A549 treated with AZD9567 at 1 μM for 4 hours (cell line): ENCODE data around the gene OR6P1. TPM values are rescaled to one million over a fixed set of nuclear protein-coding genes. Genes with fewer than 3 reads are reported as not detected.

Experiments used
- total RNA-seq: library from RNA; stranded (reverse); fragments of 200-300 nt; extraction: Qiagen RNA extraction; gene quantifications from 5 replicates; pipeline ENCODE4 v1.2.3, GENCODE V29; 2022; ENCODE audit not compliant: insufficient read depth

The OR6P1 gene, protein sequence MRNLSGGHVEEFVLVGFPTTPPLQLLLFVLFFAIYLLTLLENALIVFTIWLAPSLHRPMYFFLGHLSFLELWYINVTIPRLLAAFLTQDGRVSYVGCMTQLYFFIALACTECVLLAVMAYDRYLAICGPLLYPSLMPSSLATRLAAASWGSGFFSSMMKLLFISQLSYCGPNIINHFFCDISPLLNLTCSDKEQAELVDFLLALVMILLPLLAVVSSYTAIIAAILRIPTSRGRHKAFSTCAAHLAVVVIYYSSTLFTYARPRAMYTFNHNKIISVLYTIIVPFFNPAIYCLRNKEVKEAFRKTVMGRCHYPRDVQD
- total RNA-seq = not detected in 5 replicates

DNA sequence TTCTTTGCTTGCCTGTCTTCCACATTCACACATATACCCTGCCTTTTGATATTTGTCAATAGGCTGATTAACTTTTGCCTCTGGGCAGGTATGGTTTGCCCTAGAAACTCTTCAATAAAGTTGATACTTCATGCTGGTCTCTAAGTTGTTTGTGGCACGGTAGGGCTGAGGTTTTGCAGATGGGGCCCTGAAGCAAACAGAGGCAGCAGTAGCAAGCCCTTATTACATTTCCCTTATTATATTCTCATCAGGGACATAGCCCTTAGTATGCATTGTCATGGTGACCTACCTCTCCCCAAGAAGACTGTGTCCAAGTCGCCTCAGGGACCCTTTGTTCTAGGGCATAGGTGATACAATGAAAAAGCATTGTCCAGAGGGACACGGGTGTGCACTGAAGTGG, at the start of gene OR6P1:
OR6P1 (minus strand) TSS at position 101 of the 400 bp plus-strand sequence. CDS start 6,976 bp downstream, outside the sequence.

DNA sequence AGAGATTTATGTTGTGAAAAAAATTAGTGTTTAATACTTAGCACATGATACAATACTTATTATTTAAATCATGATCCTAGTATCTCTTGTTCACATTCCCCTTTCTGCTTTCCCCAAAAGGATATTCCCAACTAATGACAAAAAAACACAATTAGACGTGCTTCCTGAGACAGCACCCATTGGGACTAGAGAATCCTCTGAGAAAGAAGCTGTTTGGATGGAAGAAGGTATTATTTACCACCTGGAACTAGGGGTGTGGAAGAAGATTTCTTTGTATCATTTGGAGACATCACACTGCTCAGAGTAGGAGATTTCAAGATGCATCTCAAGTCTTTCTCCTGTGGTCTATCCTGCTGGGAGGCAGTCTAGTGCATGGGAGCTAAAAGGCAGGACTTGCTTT, 34.6 kb upstream of the OR6P1 start, which contains the start of gene OR10Z1:
OR10Z1 (plus strand) TSS at position 301 of the 400 bp plus-strand sequence. CDS start 1,171 bp downstream, outside the sequence.

DNA sequence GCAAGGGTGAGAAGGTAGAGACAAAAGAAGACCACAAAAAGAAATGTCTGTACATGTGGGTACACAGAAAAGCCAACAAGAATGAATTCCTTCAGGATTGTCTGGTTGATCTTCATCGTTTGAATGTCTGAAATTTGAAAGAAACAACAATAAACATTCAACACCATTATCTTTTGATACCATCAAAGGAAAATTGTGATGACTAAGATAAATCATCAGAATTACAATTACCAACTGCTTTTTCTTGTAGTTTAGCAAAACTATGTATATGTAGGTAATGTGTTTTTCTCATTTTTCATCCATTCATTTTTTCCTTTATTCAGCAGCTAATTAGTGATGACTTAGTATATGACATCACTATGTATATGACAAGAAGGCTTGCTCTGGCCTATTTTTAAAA, 9.4 kb upstream of the OR6P1 start, which contains the start of gene OR10X1:
OR10X1 (minus strand) TSS at position 167 of the 400 bp plus-strand sequence; CDS start at position 167, 0 bp downstream.

DNA sequence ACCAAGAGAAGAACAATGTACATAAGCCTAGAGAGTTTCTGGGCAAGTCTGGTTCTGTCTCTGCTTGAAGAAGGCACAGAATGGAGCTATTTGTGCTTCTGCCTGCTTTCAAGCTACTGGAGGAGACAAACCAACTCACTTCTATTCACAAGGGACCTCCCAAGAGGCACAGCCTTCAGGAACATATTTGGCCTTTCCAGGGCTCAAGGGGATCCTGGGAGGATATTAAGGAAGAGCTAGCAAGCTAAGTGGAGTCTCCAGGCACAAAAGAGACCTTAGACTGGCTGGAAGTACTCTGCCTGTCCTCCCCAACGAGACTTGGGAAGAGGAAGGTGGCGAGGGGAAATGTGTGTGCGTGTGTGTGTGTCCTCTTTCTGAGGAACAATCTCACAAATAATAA, 16.0 kb downstream of the OR6P1 start, which contains the start of gene OR6Y1:
OR6Y1 (minus strand) TSS at position 54 of the 400 bp plus-strand sequence. CDS start 6,300 bp downstream, outside the sequence.

Other genes with a start within 250 kb of the OR6P1 start
- gene CD1B, start 239.0 kb downstream of the OR6P1 start, total RNA-seq = not detected in 5 replicates
- gene CD1E, start 216.7 kb downstream of the OR6P1 start, total RNA-seq = not detected in 5 replicates
- not detected in 5 replicates for gene OR10T2, start 171.1 kb downstream of the OR6P1 start, total RNA-seq
- gene OR10K2, start 144.3 kb downstream of the OR6P1 start, total RNA-seq = not detected in 5 replicates
- not detected in 5 replicates for gene OR10K1, start 108.7 kb downstream of the OR6P1 start, total RNA-seq
- not detected in 5 replicates for gene OR10R2, start 98.4 kb downstream of the OR6P1 start, total RNA-seq
- gene OR6Y1, start 16.2 kb downstream of the OR6P1 start, total RNA-seq = not detected in 5 replicates
- not detected in 5 replicates for gene OR10X1, start 9.3 kb upstream of the OR6P1 start, total RNA-seq
- not detected in 5 replicates for gene OR10Z1, start 34.7 kb upstream of the OR6P1 start, total RNA-seq
- not detected in 5 replicates for gene SPTA1, start 116.1 kb upstream of the OR6P1 start, total RNA-seq
- gene OR6K2, start 130.1 kb upstream of the OR6P1 start, total RNA-seq = not detected in 5 replicates
- gene OR6K3, start 150.1 kb upstream of the OR6P1 start, total RNA-seq = not detected in 5 replicates
- not detected in 5 replicates for gene OR6K6, start 184.1 kb upstream of the OR6P1 start, total RNA-seq
- gene OR6N1, start 201.6 kb upstream of the OR6P1 start, total RNA-seq = not detected in 5 replicates
- gene OR6N2, start 210.6 kb upstream of the OR6P1 start, total RNA-seq = not detected in 5 replicates